ENCODE measurements around the gene DLG5. TPM values are rescaled to one million over a fixed set of nuclear protein-coding genes. Genes with fewer than 3 reads are reported as not detected.

Gene DLG5
- total and polyA plus RNA-seq, 4 donors, result 6.6 to 33.2 (median 15.8) TPM

GRCh38 chr10:77864151-77864851, 62.3 kb downstream of the DLG5 start:
- DNase-seq (no peak), ATAC-seq (ENCODE audit: insufficient read depth, low FRiP score) (no peak)
- H3K36me3 ChIP-seq (ENCODE audit: control insufficient read depth in 4 of 4, insufficient read depth in 4 of 4, low read length in 4 of 4), result peaks cover 0 to 6% (median 4%) of the 10 kb centered on the region in 4 donors
- no peaks in the 10 kb centered on the region for H3K9me3 ChIP-seq (ENCODE audit: control insufficient read depth in 4 of 4, insufficient read depth in 3 of 4, low read length in 3 of 4)
- no peaks in the 10 kb centered on the region for H3K27me3 ChIP-seq (ENCODE audit: control insufficient read depth in 3 of 3, insufficient read depth in 3 of 3, low read length in 2 of 3)
- no peak overlapping the region for H3K27ac ChIP-seq (ENCODE audit: low read depth in 1 of 2, low read length in 1 of 2)
- no peak overlapping the region for H3K4me3 ChIP-seq
- 93 to 95% methylated on average over 9 to 11 of the region's 11 CpGs for whole genome bisulfite sequencing, 2 donors
- H3K9ac ChIP-seq (ENCODE audit: insufficient read depth in 1 of 2, low read length in 2 of 2), result no peak overlapping the region
- peaks cover 0 to 15% (median 3%) of the 10 kb centered on the region in 5 donors for H3K4me1 ChIP-seq (ENCODE audit: control insufficient read depth in 5 of 5, insufficient read depth in 5 of 5, low read length in 5 of 5)
- no peak for TF ChIP-seq CTCF (IDR thresholded peaks at IDR 0.05; ENCODE audit: control extremely low read depth, extremely low read depth)

DNA sequence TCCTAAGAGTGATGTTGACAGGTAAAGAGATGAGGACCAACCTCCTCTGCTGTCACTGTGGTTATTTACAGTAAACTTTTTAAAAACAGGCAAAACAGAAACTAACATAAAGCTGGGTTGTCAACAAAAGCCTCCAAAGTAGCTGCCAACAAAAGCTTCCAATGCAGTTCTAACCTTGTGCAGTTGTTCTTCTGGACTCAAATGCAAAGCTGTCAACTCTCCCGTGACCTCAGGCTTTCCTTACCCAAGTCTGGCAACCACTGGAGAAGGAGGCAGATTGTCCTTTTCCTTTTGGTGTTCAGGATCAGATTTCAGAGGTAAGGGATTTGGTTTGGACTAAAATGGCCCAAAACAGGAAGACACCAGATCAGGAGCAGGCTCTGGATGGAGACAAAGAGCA, 63.1 kb downstream of the DLG5 start:
- Histone ChIP-seq H3K27ac (ENCODE audit: low read depth in 1 of 2, low read length in 1 of 2) (no peak overlapping the region), H3K9ac (ENCODE audit: insufficient read depth in 1 of 2, low read length in 2 of 2) (no peak overlapping the region), H3K4me3 (no peak overlapping the region), H3K9me3 (ENCODE audit: control insufficient read depth in 4 of 4, insufficient read depth in 3 of 4, low read length in 3 of 4) (no peaks in the 10 kb centered on the region), H3K36me3 (ENCODE audit: control insufficient read depth in 4 of 4, insufficient read depth in 4 of 4, low read length in 4 of 4) (peaks cover 0 to 6% (median 4%) of the 10 kb centered on the region in 4 donors), H3K27me3 (ENCODE audit: control insufficient read depth in 3 of 3, insufficient read depth in 3 of 3, low read length in 2 of 3) (no peaks in the 10 kb centered on the region), H3K4me1 (ENCODE audit: control insufficient read depth in 5 of 5, insufficient read depth in 5 of 5, low read length in 5 of 5) (peaks cover 0 to 15% (median 3%) of the 10 kb centered on the region in 5 donors)
- DNase-seq, result peak in 1 of 3 donors; percentile 34
- no peak for TF ChIP-seq CTCF (IDR thresholded peaks at IDR 0.05; ENCODE audit: control extremely low read depth, extremely low read depth)
- WGBS, 2 donors, result 84% methylated on average over 1 of the region's 1 CpG
- ATAC-seq (ENCODE audit: insufficient read depth, low FRiP score), result no peak

DNA sequence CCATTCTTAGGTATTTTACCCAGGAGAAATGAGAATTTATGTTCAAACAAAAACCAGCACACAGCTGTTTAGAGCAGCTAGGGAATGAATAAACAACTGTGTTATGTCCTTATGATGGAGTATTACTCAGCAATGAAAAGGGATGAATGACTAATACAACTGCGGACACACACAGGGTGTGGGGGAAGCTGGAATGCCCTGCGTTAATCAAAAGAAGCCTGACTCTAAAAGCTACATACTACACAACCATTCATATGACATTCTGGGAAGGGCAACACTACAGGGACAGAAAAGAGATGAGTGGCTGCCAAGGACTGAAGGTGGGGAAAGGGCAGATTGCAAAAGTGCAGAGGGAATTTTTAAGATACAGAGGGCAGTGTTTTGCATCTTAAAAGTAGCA, 64.0 kb downstream of the DLG5 start:
- DNase-seq (no peak), ATAC-seq (ENCODE audit: insufficient read depth, low FRiP score) (no peak)
- no peak for TF ChIP-seq CTCF (IDR thresholded peaks at IDR 0.05; ENCODE audit: control extremely low read depth, extremely low read depth)
- Histone ChIP-seq H3K4me3 (no peak overlapping the region), H3K27ac (ENCODE audit: low read depth in 1 of 2, low read length in 1 of 2) (no peak overlapping the region), H3K4me1 (ENCODE audit: control insufficient read depth in 5 of 5, insufficient read depth in 5 of 5, low read length in 5 of 5) (peaks cover 0 to 15% (median 3%) of the 10 kb centered on the region in 5 donors), H3K36me3 (ENCODE audit: control insufficient read depth in 4 of 4, insufficient read depth in 4 of 4, low read length in 4 of 4) (peaks cover 0 to 6% (median 2%) of the 10 kb centered on the region in 4 donors), H3K9me3 (ENCODE audit: control insufficient read depth in 4 of 4, insufficient read depth in 3 of 4, low read length in 3 of 4) (no peaks in the 10 kb centered on the region), H3K9ac (ENCODE audit: insufficient read depth in 1 of 2, low read length in 2 of 2) (no peak overlapping the region), H3K27me3 (ENCODE audit: control insufficient read depth in 3 of 3, insufficient read depth in 3 of 3, low read length in 2 of 3) (no peaks in the 10 kb centered on the region)
- 92 to 95% methylated on average over 2 of the region's 2 CpGs for WGBS, 2 donors
